Keratinocyte (primary cell): ENCODE measurements around the gene MEGF11.

Source experiments
- CTCF ChIP-seq, 3 experiments: IDR thresholded peaks in 1 of 3; conservative IDR thresholded peaks in 1 of 3; optimal IDR thresholded peaks in 1 of 3; 2 replicates in 2 of 3; 3 replicates in 1 of 3; pipeline versions ENCODE3 to v1.5.1; 2011; ENCODE audit warnings: low read length in 3 of 3, mild to moderate bottlenecking in 3 of 3, moderate library complexity in 2 of 3, control low read depth in 1 of 3, inconsistent platforms in 1 of 3; ENCODE audit not compliant: insufficient read depth in 2 of 3; ENCODE audit errors: extremely low read depth in 1 of 3
- EZH2 ChIP-seq: IDR thresholded peaks from one replicate; pipeline ENCODE4 v1.6.1; 2012; ENCODE audit warnings: inconsistent platforms, mild to moderate bottlenecking, low read length, moderate library complexity

GRCh38 chr15:66291816-66292570 is 38.4 kb upstream of the MEGF11 start:
- TF ChIP-seq CTCF (optimal IDR thresholded peaks at IDR 0.05 in 1 of 3, IDR thresholded peaks at IDR 0.05 in 1 of 3, conservative IDR thresholded peaks at IDR 0.05 in 1 of 3; ENCODE audit: extremely low read depth in 1 of 3, insufficient read depth in 2 of 3, low read length in 3 of 3): no peak
- TF ChIP-seq EZH2: no peak
